GM21381 (cell line): ENCODE measurements around the gene ATP8B3.

Experiments used
- ATAC-seq: cut with Tn5 transposase; IDR thresholded peaks from one replicate; pipeline ENCODE4 v1.9.1; 2021; ENCODE audit warnings: mild to moderate bottlenecking, moderate library complexity; ENCODE audit not compliant: unreplicated experiment

Gene ATP8B3

GRCh38 chr19:1746401-1747284, 65.4 kb downstream of the ATP8B3 start:
- ATAC-seq: no peak

DNA sequence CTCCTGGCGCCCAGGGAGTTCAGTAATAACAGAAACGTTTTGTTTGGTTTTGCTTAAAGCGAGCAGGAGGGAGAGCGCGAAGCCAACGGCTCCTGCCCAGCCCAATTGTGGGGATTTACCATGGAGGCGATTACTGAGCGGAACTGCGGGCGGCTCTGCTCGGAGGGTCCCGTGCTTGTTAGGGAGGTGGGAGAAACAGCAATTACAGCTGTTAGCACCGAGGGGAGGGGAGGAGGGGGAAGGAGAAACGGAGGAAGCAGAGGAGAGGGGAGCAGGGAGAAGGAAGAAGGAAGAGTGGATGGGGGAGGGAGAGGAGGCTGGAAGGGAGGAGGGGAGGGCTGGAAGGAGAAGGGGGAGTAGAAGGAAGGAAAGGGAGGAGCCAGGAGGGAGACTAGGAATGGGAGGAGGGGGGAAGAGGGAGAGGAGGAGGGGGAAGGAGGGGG, 66.5 kb downstream of the ATP8B3 start:
- ATAC-seq: no peak

- no peak for ATAC-seq
Measured at GRCh38 chr19:1744822-1745563, 67.1 kb downstream of the ATP8B3 start.

DNA sequence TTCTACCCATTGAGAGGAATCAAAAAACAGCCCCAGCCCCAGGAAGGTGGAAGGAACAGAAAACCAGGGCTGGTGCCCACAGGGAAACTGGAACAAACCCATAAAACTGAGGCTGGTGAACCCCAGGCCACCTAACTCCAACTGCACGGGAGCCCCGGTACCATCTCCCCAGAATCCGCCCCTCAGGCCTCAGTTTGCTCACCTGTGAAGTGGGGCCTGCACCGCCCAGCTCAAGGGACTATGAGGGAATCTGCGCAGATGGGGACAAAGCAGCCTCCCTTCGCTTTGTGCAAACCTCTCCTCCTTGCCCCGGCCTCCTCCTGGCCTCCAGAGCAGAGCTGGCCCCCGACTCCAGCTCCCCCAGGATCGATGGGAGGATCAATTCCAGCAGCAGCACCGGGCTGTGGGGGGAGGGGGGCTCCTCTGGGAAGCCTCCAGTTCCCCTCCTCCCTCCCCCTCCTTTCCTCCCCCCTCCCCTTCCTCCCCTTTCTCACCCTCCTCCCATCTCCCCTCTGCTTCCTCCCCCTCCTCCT, 67.9 kb downstream of the ATP8B3 start:
- no peak for ATAC-seq

GRCh38 chr19:1742989-1743696, 68.9 kb downstream of the ATP8B3 start:
- no peak for ATAC-seq

- ATAC-seq: no peak
Measured at GRCh38 chr19:1739960-1740629, 72.0 kb downstream of the ATP8B3 start.

DNA sequence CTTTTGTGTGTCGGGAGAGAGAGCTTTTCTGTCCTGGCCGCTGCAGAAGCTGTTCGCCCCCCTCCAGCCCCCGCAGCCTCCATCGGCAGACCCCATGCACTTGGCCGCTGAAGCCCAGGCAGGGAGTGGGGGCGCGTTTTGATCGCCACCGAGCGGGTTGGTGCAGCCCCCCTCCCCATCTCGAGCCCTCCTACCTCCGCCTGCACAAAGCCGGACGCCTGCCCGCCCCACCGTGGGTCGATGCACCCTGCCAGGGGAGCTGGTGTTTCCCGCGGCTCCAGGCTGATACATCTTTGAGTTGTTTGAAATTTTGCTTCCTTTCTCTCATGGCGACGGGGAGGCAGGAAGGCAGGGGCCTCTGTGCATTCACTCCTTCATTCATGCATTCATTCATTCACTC, 75.1 kb downstream of the ATP8B3 start:
- no peak for ATAC-seq

GRCh38 chr19:1736280-1736679, 75.8 kb downstream of the ATP8B3 start:
- ATAC-seq: no peak

- ATAC-seq: no peak
Measured at GRCh38 chr19:1734321-1734966, 77.6 kb downstream of the ATP8B3 start.
